Stomach (tissue), 9 donors: ENCODE results near the gene MIPOL1. TPM values are rescaled to one million over a fixed set of nuclear protein-coding genes. Genes with fewer than 3 reads are reported as not detected.

ENCODE experiments used
- DNase-seq, 2 donors: peaks; one replicate each; pipeline versions ENCODE4 v3.0.0 to v3.0.0-alpha.2; 2013 to 2019
- H3K27ac ChIP-seq, 5 donors: fragments of 200-600 bp in 4 of 5; sonication (generic) in 4 of 5; one replicate each; pipeline ENCODE4 v1.5.1; 2013 to 2019; ENCODE audit warnings: mild to moderate bottlenecking in 1 of 5, moderate library complexity in 1 of 5
- H3K27me3 ChIP-seq, 3 donors: fragments of 200-600 bp; sonication (generic); one replicate each; pipeline ENCODE4 v1.5.1; 2017 to 2019; ENCODE audit warnings: mixed run types in 1 of 3
- H3K36me3 ChIP-seq, 4 donors: fragments of 200-600 bp; sonication (generic); 1 replicate in 3 of 4; 2 replicates in 1 of 4; pipeline ENCODE4 v1.5.1; 2016 to 2019
- H3K4me1 ChIP-seq, 4 donors: fragments of 200-600 bp; sonication (generic); one replicate each; pipeline ENCODE4 v1.5.1; 2016 to 2019
- H3K4me3 ChIP-seq, 4 donors: fragments of 200-600 bp; sonication (generic) in 3 of 4; one replicate each; pipeline ENCODE4 v1.5.1; 2016 to 2019; ENCODE audit warnings: mild to moderate bottlenecking in 1 of 4
- H3K9me3 ChIP-seq, 4 donors: fragments of 200-600 bp; sonication (generic); one replicate each; pipeline ENCODE4 v1.5.1; 2016 to 2019
- CTCF ChIP-seq, 7 experiments: fragments of 450-650 bp in 4 of 7; fragments of 200-600 bp in 3 of 7; sonication (generic) in 3 of 7; IDR thresholded peaks; one replicate each; pipeline ENCODE4 v1.5.1; 2016 to 2019; ENCODE audit warnings: antibody characterized with exemption in 7 of 7, control low read depth in 2 of 7, mild to moderate bottlenecking in 1 of 7
- EP300 ChIP-seq: sonication (generic); formaldehyde crosslinking; IDR thresholded peaks from one replicate; pipeline ENCODE4 v1.6.1; 2017; ENCODE audit warnings: antibody characterized with exemption
- POLR2A ChIP-seq, 4 donors: fragments of 450-650 bp; IDR thresholded peaks; one replicate each; pipeline ENCODE4 v1.6.1; 2016; ENCODE audit warnings: antibody characterized with exemption in 4 of 4, control low read depth in 2 of 4, mild to moderate bottlenecking in 1 of 4, moderate library complexity in 1 of 4
- POLR2AphosphoS5 ChIP-seq, 3 donors: sonication (generic); formaldehyde crosslinking; IDR thresholded peaks; one replicate each; pipeline ENCODE4 v1.6.1; 2016; ENCODE audit warnings: antibody characterized with exemption in 3 of 3
- WGBS, 5 donors: extraction: QIAGEN DNeasy Blood & Tissue Kit in 3 of 5; methylation state at CpG; one replicate each; pipeline versions ENCODE4 v1.1.5 to v1.1.7; 2013 to 2018; 5-methylcytosine and 5-hydroxymethylcytosine counted together
- intact Hi-C: fragments of 100-400 bp; cut with DNase I; formaldehyde crosslinking; loops from one replicate; pipeline ENCODE4 v1.15.1; 2023; ENCODE audit warnings: low total_unique reads
- polyA plus RNA-seq, 3 donors: library from polyadenylated mRNA; stranded (reverse); fragments of 200-250 nt; gene quantifications; one replicate each; pipeline ENCODE4 v1.2.3, GENCODE V29; 2013
- total RNA-seq, 5 donors: library from RNA; depleted of rRNA; stranded (reverse); fragments of >200 nt; gene quantifications; one replicate each; pipeline versions ENCODE4 v1.1.0 to v1.2.3, GENCODE V29; 2014 to 2016
- donor health status: healthy with polysubstance abuse.
- donor health status: Bipolar disorder and iron deficiency.
- donor health status: healthy.

The MIPOL1 gene
- total and polyA plus RNA-seq, 8 donors, result 2.2 to 133 (median 15.8) TPM

- peak overlapping the region; percentile 86 to 98 (median 92) for H3K27ac ChIP-seq
- H3K36me3 ChIP-seq, result no peaks in the 10 kb centered on the region
- H3K9me3 ChIP-seq, result no peaks in the 10 kb centered on the region
- TF ChIP-seq POLR2AphosphoS5 (IDR thresholded peaks at IDR 0.05) (no peak), CTCF (IDR thresholded peaks at IDR 0.05) (no peak), POLR2A (IDR thresholded peaks at IDR 0.05) (no peak), EP300 (no peak)
- peaks cover 18 to 36% (median 28%) of the 10 kb centered on the region in 4 donors for H3K4me1 ChIP-seq
- intact Hi-C loops, result no loop called here
- peak in 1 of 2 donors; percentile 46 for DNase-seq
- H3K27me3 ChIP-seq, result peaks cover 27 to 90% (median 57%) of the 10 kb centered on the region in 3 donors
- 5 to 12% (median 6%) methylated on average over 10 of the region's 10 CpGs for WGBS, 5 donors
- no peak overlapping the region for H3K4me3 ChIP-seq
These were observed 388.4 kb downstream of the MIPOL1 start for GRCh38 chr14:37585971-37586796.

GRCh38 chr14:37586797-37587130, 389.0 kb downstream of the MIPOL1 start:
- H3K27me3 ChIP-seq, result peaks cover 33 to 96% (median 63%) of the 10 kb centered on the region in 3 donors
- peaks cover 0 to 2% (median 0%) of the 10 kb centered on the region in 4 donors for H3K36me3 ChIP-seq
- intact Hi-C loops, result no loop called here
- no peak for DNase-seq
- WGBS, 5 donors, result 0 to 2% (median 0%) methylated on average over 1 of the region's 1 CpG
- peak overlapping the region in 4 of 5 donors; percentile 86 to 95 (median 92) for H3K27ac ChIP-seq
- peaks cover 18 to 42% (median 32%) of the 10 kb centered on the region in 4 donors for H3K4me1 ChIP-seq
- no peaks in the 10 kb centered on the region for H3K9me3 ChIP-seq
- no peak overlapping the region for H3K4me3 ChIP-seq
- TF ChIP-seq CTCF (IDR thresholded peaks at IDR 0.05), result no peak
- no peak for TF ChIP-seq POLR2A (IDR thresholded peaks at IDR 0.05)
- TF ChIP-seq POLR2AphosphoS5 (IDR thresholded peaks at IDR 0.05), result no peak
- no peak for TF ChIP-seq EP300

GRCh38 chr14:37587131-37587803, 389.5 kb downstream of the MIPOL1 start:
- Histone ChIP-seq H3K4me3 (peak overlapping the region in 3 of 4 donors; percentile 53 to 67 (median 62)), H3K27ac (peak overlapping the region; percentile 86 to 96 (median 92)), H3K36me3 (peaks cover 0 to 3% (median under 1%) of the 10 kb centered on the region in 4 donors), H3K9me3 (no peaks in the 10 kb centered on the region), H3K4me1 (peaks cover 18 to 47% (median 34%) of the 10 kb centered on the region in 4 donors), H3K27me3 (peaks cover 37 to 100% (median 68%) of the 10 kb centered on the region in 3 donors)
- DNase-seq, result peak in 1 of 2 donors; percentile 33
- intact Hi-C loops, result no loop called here
- TF ChIP-seq CTCF (IDR thresholded peaks at IDR 0.05) (no peak), POLR2AphosphoS5 (IDR thresholded peaks at IDR 0.05) (no peak), POLR2A (IDR thresholded peaks at IDR 0.05) (no peak), EP300 (no peak)
- WGBS, 5 donors, result 3 to 9% (median 6%) methylated on average over 4 of the region's 4 CpGs

- Histone ChIP-seq H3K27ac (peak overlapping the region; percentile 86 to 96 (median 92)), H3K4me1 (peaks cover 18 to 50% (median 34%) of the 10 kb centered on the region in 4 donors), H3K9me3 (no peaks in the 10 kb centered on the region), H3K4me3 (peak overlapping the region; percentile 47 to 67 (median 58)), H3K36me3 (peaks cover 0 to 4% (median 2%) of the 10 kb centered on the region in 4 donors), H3K27me3 (peaks cover 43 to 100% (median 76%) of the 10 kb centered on the region in 3 donors)
- peak in 1 of 2 donors; percentile 52 for DNase-seq
- intact Hi-C loops, result no loop called here
- WGBS, 5 donors, result 2 to 7% (median 3%) methylated on average over 18 to 63 of the region's 63 CpGs
- TF ChIP-seq POLR2A (IDR thresholded peaks at IDR 0.05) (no peak), CTCF (IDR thresholded peaks at IDR 0.05) (no peak), EP300 (no peak), POLR2AphosphoS5 (IDR thresholded peaks at IDR 0.05) (no peak)
These were observed 390.3 kb downstream of the MIPOL1 start for GRCh38 chr14:37587881-37588666.
